Measurements from ENCODE around the gene SYNGR2.

DNA sequence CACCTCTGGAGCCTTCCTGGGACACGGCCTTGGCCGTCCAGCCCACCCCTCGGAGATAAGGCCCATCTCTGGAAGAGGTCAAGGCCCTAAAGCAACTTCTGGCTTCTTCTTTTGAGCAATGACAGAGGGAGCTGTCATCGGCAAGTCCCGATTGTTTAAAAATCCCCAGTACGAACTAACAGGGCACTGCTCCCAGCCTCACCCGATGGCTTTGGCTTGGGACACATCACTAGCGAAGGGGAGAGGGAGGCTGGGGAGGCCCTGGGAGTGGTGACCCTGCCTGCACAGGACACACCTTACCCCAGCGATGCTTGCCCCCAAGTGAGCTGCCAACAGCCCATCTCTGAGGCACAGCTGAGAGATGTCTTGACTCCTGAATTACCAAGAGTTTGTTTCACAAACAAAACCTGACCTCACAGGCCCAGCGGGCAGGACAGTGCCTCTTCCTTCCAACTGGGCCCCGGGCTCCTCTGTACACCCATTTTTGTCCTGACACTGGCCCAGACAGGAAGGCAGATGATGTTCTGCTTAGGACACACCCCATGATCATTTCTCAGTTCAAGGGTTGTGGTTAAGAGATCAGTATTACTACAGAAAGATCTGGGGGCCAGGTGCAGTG lies 4.8 kb downstream of the SYNGR2 start:
- TF ChIP-seq, protein P1, sequence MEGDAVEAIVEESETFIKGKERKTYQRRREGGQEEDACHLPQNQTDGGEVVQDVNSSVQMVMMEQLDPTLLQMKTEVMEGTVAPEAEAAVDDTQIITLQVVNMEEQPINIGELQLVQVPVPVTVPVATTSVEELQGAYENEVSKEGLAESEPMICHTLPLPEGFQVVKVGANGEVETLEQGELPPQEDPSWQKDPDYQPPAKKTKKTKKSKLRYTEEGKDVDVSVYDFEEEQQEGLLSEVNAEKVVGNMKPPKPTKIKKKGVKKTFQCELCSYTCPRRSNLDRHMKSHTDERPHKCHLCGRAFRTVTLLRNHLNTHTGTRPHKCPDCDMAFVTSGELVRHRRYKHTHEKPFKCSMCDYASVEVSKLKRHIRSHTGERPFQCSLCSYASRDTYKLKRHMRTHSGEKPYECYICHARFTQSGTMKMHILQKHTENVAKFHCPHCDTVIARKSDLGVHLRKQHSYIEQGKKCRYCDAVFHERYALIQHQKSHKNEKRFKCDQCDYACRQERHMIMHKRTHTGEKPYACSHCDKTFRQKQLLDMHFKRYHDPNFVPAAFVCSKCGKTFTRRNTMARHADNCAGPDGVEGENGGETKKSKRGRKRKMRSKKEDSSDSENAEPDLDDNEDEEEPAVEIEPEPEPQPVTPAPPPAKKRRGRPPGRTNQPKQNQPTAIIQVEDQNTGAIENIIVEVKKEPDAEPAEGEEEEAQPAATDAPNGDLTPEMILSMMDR (conservative IDR thresholded peaks at IDR 0.05), result no peak
- no peak for TF ChIP-seq ZFX (IDR thresholded peaks at IDR 0.05)

Measured in C4-2B (cell line).